ENCODE measurements around the gene RAET1G.
"Not testable (repeated sequence)": the region's sequence is repeated elsewhere in the genome, so short reads cannot be mapped to it uniquely, and the experiment has no call there.

RAET1G gene

DNA sequence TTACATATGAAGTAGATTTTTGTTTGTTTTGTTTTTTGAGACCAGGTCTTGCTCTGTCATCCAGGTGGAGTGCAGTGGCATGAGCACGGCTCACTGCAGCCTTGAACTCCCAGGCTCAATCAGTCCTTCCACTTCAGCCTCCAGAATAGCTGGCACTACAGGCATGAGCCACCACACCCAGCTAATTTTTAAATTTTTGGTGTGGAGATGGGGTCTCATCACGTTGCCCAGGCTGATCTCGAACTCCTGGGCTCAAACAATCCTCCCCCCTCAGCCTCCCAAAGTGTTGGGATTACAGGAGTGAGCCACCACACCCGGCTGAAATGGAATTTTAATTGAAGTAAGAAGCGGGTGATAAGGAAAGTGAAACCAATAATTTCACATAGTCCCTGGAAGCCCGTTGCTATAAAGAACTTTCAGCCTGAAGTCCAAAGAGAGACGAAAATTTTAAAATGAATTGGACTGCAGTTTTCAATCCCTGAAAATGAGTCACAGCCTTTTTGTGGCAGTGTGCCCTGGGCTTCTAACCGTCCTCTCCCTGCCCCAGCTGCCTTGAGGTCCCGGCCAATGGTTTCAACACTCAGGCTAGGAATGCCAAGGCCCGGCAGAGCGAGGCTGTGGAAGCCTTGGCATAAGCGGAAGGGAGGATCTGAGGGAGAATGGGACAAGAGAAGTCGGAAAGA is 25.8 kb downstream of the RAET1G start:
- DNase-seq (ENCODE audit: low read depth, low spot score): no peak

DNA sequence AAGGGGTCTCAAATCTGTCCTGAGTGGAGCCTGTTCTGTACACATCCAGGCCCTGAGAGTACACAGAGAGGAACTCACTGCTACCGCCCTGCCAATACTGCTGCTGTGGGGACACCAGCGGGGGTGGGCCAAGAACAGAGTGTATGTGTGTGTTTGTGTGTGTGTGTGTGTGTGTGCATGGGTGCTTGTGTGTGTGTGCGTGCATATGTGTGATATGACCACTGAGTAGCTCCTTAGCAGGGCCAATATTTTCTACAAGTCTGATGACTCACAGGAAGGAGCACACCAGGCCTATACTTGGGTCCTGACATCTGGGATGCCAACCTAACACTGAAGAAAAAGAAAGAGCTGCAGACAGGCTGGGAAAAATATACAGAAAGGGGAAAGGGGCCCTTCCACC is 26.4 kb downstream of the RAET1G start:
- no peak for DNase-seq (ENCODE audit: low read depth, low spot score)

DNA sequence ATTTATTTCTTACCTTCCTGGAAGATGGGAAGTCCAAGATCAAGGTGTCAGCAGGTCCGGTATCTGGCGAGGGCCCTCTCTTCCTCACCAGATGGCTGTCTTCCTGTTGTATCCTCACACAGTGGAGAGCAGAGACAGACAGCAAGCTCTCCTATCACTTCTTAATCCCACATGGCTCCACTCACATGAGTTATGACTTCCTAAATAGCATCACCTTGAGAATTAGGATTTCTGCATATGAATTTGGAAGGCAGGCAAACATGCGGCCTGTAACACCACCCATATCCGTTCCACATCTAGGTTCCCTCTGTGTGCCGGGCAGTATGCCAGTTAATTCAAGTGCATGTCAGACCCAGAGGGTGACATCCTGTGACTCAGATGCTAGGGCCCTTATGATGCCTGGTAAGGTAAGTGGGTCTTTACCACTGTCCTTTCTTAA is 27.1 kb downstream of the RAET1G start:
- DNase-seq (ENCODE audit: low read depth, low spot score): no peak

DNA sequence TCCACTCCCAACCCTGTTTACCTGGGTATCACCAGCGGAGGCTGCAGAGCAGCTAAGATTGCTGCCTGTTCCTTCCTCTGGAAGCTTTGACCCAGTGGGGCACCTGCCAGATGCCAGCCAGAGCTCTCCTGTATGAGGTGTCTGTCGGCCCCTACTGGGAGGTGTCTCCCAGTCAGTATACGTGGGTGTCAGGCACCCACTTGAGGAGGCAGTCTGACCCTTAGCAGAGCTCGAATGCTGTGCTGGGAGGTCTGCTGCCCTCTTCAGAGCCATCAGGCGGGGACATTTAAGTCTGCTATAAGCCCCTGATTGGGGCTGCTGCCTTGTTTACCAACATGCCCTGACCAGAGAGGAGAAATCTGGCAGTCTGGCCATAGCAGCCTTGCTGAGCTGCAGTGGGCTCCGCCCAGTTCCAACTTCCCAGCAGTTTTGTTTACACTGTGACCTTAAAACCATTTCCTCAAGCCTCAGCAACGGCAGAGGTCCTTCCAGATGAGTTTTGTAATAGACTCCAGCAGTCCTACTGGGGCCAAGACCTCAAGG is 27.8 kb downstream of the RAET1G start:
- no peak for DNase-seq (ENCODE audit: low read depth, low spot score)

DNA sequence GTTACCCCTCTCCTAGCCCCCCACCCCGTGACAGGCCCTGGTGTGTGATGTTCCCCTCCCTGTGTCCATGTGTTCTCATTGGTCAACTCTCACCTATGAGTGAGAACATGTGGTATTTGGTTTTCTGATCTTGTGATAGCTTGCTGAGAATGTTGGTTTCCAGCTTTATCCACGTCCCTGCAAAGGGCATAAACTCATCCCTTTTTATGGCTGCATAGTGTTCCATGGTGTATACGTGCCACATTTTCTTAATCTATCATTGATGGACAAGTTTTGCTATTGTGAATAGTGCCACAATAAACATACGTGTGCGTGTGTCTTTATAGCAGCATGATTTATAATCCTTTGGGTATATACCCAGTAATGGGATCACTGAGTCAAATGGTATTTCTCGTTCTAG is 31.1 kb downstream of the RAET1G start:
- DNase-seq (ENCODE audit: low read depth, low spot score): not testable (repeated sequence)

DNA sequence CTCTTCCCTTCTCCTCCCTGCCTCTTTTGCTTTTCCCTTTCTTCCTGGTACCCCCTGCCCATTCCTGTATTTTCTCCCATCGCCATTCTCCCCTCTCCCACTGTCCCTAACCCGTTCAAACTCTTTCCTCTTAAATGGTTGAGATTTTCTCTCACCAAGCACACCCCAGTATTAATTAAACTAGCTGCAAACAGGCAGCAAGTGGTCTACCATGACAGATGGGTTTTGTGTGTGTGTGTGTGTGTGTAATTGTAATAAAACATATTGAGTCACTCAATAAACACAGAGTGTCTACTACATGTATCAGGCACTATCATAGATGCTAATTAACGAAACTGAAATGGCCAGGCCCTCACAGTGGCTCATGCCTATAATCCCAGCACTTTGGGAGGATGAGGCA is 31.7 kb downstream of the RAET1G start:
- no peak for DNase-seq (ENCODE audit: low read depth, low spot score)

DNA sequence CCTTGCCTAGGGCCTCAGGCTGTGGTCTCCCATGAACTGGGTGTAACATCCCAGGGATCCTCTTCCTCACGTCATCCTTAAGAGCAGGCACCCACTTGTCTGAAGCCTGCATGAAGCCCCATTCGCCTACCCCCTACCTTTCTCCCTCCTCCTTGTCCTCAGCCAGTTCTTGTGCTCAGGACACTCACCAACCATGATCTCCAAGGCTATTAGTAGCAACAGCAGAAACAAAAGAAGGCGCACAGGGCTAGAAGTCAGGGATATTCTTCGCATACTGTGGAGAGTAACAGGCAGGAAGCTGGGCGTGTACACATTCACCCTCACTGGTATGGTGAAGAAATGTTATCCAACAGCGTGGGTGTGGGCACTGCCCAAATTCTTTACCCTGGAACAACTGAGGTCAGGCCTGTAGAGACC is 32.3 kb downstream of the RAET1G start:
- DNase-seq (ENCODE audit: low read depth, low spot score): no peak

DNA sequence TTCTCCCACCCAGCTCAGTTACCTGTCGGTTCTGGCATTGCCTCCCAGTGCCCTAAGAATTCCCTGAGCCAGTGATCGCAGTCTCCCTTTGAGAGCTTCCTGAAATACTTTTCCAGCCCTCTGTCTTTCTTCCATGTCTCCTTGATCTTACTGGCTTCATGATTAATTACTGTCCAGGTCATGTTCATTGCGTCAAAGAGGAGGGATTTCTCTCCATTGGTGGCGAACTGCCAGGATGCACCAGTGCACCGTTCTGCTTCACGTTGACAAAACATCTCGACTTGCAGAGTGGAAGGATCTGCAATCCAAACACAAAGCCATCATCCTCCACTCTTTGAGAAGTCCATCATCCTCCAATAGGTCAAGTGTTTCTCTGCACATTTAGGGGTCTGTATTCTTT is 33.6 kb downstream of the RAET1G start:
- DNase-seq (ENCODE audit: low read depth, low spot score): no peak

DNA sequence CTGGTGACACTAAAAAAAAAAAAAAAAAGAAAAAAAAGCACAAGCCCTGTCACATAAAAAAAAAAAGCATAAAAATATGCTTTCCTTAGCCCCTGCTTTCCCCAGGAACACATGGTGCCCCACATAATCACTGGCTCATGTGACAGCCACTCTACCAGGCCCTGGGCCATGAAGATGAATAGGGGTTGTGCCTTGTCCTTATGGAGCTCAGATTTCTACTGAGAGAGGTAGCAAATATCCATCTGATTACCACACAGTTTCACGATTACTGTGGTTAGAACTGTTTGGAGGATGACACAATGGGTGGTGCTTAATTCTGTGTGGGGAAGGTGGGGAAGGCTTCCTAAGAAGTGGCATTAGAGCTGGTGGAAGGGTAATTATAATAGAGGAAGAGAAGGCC is 34.3 kb downstream of the RAET1G start:
- no peak for DNase-seq (ENCODE audit: low read depth, low spot score)

DNA sequence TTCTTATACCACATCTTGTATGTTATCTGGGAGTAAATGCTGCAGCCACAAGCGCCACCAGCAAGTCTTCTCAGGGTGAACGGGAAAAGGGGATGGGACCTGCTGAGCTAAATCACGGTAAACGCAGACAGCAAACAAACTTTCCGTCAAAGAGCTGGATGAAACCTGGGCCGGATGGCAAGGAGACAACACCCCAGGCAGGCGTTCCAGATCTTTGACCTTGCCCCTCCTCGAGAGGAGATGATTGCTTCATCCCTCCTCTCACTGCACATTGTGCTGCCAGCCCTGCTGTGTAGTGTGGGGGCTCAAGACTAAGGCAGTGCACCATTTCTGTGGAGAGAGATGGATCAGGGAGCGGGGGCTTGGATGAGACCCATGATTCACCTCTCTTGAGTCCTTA is 34.8 kb downstream of the RAET1G start:
- no peak for DNase-seq (ENCODE audit: low read depth, low spot score)

DNA sequence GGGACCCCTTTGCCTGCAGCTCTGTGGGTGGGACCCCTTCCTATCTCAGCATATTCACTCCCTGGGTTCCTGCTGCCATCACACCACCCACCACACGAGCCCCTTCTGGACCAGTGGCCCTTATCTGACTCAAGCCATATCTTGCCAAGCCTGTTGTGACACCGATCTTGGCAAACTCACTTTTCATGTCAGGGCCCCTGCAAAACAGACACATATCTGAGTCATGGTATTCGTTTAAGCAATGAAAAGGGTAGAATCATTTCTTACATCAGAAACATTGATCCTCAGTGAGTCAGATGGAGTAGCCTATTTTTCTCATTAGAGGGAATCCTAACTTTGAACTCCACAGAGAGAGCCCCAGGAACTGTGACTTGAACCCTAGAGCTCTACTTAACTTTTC is 35.6 kb downstream of the RAET1G start:
- no peak for DNase-seq (ENCODE audit: low read depth, low spot score)

DNA sequence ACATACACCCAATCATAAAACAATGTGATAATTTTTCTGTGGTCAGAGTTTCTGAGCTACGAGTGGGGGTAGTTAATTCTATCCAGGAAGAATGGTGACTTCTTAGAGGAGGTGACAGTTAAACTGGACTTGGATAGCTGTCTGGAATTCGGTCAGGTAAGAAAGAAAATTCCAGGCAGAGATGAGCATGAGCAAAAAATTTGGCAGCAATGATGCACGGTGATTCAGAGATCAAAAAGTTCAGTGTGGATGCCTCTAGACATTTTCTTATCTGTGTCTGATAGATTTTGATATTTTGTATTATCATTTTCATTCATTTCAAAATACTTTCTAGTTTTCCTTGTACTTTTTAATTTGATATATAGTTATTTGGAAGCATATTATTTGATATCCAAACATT is 37.0 kb downstream of the RAET1G start:
- no peak for DNase-seq (ENCODE audit: low read depth, low spot score)

DNA sequence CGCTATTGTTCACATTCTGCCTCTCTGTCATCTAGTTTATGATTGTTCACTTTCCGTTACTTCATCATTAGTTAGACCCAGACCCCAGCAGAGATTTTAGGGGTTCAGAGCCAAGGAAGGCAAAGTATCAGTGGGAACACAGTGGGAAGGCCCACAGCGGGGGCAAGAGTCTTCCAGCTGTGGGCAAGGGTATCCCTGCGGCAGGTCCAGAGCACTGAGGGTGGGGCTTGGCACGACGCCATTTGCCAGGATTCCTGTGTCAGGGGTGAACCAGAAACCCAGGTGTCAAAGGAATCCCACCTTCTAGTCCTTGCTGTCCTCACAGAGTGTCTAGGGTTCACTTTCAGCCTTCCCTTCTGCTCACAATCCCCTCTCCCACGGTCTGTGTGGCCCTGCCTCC is 38.3 kb downstream of the RAET1G start:
- DNase-seq (ENCODE audit: low read depth, low spot score): no peak

DNA sequence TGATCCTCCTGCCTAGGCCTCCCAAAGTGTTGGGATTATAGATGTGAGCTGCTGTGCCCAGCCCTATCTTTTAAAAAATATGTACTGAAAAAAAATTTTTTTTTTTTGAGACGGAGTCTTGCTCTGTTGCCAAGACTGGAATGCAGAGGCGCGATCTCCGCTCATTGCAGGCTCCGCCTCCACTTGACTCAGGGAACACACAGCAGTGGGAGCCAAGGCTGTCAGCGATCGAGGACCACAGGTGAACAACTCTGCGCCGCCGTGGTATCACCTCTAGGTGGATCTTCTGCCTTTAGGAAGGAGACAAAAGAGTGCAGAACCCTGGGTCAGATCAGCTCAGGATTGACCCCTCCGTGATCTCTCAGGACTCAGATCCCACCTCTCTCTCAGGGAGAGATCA is 38.7 kb downstream of the RAET1G start:
- no peak for DNase-seq (ENCODE audit: low read depth, low spot score)

DNA sequence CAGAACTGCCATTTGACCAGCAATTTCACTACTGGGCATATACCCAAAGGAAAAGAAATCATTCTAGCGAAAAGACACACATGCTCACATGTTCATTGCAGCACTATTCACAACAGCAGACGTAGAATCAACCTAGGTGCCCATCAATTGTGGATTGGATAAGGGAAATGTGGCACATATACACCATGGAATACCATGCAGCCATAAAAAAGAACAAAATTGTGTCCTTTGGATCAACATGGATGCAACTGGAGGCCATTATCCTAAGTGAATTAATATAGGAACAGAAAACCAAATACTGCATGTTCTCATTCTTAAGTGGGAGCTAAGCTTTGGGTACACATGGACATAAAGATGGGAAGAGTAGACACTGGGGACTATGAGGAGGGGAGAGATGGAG is 41.1 kb downstream of the RAET1G start:
- no peak for DNase-seq (ENCODE audit: low read depth, low spot score)

DNA sequence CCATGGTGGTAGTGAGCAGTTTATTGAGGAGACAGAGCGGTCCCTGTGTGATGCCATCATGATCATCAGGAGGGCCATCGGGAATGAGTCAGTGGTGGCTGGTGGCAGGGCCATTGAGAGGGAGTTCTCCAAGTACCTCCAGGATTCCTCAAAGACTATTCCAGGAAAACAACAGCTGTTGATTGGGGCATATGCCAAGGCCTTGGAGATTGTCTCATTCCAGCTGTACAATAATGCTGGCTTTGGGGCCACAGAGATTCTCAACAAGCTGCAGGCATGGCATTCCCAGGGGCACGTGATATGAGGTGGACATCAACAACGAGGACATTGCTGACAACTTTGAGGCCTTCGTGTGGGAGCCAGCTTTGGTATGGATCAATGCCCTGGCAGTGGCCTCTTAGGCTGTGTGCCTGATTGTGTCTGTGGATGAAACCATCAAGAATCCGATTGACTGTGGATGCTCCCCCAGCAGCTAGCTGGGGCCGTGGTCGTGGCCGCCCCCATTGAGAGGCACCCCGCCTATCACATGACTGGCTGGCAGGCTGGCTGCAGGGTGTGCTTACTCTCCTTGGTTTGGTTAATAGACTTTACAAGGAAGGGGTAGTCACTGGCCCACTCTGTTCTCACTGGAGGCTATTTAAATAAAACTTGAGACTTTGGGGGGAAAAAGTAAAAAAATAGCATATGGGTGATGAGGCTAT is 41.7 kb downstream of the RAET1G start:
- DNase-seq (ENCODE audit: low read depth, low spot score): no peak

DNA sequence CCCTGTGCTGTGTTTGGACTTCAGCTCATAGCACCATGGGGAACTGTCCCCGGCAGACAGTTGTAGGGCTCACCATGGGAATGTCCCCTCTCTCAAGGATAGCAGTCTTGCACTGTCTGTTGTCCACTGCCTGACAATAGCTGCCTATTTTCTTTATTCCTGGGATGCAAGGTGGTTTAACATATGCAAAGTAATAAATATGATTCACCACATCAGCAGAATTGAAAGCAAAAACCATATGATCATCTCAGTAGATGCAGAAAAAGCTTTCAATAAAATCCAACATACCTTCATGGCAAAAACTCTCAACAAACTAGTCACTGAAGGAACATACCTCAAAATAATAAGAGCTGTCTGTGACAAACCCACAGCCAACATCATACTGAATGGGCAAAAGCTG is 45.3 kb downstream of the RAET1G start:
- DNase-seq (ENCODE audit: low read depth, low spot score): no peak

DNA sequence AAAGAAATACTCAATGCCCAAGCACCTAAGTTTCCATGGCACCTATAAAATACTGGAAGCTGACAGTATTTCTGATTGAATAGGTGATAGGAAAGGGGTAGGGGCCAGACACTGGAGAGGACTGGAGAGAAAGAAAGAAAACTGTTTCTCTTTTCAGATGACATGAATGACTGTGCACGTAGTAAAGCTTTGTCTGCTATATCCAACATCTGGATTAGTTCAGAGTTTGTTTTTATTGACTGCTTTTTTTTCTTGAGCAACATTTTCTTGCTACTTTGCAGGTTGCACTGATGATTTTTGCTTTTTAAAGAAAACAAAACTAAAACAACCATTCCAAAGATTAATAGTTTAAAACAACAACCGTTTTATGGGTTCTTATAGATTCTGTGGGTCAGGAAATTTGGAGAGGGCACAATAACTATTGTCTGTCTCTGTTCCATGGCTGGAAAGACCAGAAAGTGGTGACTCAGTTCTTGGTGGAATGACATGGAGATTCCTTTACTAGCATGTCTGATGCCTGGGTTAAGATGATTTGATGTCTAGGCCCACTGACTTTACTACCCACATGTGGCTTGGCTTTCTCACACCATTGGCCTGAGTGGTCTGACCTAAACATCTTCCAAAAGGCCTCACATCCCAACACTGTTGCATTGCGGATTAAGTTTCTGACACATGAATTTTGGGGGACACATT is 46.5 kb downstream of the RAET1G start:
- DNase-seq (ENCODE audit: low read depth, low spot score): no peak

DNA sequence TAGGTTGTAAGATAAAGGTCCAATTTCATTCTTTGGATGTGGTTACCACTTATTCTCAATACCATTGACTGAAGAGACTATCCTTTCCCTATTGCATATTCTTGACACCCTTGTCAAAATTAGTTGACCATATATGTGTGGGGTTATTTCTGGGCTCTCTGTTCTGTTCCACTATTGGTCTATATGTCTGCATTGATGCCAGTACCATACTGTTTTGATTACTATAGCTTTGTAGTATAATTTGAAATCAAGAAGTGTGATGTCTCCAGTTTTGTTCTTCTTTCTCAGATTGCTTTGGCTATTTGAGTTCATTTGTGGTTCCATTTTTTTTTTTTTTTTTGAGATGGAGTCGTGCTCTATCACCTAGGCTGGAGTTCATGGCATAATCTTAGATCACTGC is 50.7 kb downstream of the RAET1G start:
- no peak for DNase-seq (ENCODE audit: low read depth, low spot score)

DNA sequence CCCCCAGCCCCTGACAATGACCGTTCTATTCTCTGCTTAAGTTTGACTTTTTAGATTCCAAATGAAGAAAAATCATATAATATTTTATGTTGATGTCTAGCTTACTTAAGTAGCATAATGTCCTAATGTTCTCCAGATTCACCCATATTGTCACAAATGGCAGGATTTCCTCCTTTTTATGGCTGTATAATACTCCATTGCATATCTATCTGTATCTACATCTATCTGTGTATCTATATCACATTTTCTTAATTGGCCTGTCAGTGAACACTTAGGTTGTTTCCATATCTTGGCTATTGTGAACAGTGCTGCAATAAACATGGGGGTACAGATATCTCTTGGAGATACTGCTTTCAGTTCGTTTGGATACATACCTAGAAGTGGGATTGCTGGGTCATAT is 51.7 kb downstream of the RAET1G start:
- DNase-seq (ENCODE audit: low read depth, low spot score): no peak

DNA sequence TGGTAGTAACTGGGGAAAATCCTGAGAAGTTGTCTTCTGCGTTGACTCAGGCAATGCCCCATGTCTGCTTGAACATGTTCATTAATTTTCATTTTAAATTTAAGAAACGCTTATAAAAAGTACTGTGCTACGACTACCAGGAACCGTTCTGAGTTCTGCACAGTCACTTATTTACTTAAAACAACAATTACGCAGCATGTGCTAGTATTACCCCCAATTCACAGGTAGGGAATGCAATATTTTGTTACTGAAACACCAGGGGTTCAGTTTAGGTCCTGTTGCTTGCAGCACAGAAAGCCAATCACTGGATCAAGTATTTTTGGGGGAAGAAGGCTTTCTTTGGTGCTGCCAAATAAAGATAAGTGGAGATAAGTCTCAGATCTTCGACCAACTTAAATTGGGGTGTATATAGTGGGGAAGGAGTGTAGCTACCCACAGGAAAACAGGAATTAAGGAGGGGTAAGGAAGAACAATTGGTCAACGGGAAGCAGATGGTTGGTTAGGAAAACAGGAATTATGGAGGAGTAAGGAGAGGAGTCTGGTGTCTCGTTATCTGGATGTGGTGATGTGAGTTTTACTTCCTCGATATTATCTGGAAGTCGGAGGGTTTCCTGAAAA is 53.5 kb downstream of the RAET1G start:
- DNase-seq (ENCODE audit: low read depth, low spot score): no peak

Data from iPS DF 19.7 (cell line).